GM21381 (cell line): Measurements from ENCODE around the gene SUMO2.

ENCODE experiments used
- ATAC-seq: cut with Tn5 transposase; IDR thresholded peaks from one replicate; pipeline ENCODE4 v1.9.1; 2021; ENCODE audit warnings: mild to moderate bottlenecking, moderate library complexity; ENCODE audit not compliant: unreplicated experiment

Gene SUMO2

GRCh38 chr17:75124819-75125162 is 58.0 kb downstream of the SUMO2 start:
- ATAC-seq, result no peak

GRCh38 chr17:75124041-75124818 is 58.5 kb downstream of the SUMO2 start:
- ATAC-seq, result no peak

- ATAC-seq, result no peak
These were observed 64.5 kb downstream of the SUMO2 start for GRCh38 chr17:75118307-75118706.

GRCh38 chr17:75116737-75117136 is 66.0 kb downstream of the SUMO2 start:
- no peak for ATAC-seq
